ENCODE measurements around the gene ACTL10.

Gene ACTL10

GRCh38 chr20:33649201-33649681, 17.5 kb upstream of the ACTL10 start:
- no peak for DNase-seq

DNA sequence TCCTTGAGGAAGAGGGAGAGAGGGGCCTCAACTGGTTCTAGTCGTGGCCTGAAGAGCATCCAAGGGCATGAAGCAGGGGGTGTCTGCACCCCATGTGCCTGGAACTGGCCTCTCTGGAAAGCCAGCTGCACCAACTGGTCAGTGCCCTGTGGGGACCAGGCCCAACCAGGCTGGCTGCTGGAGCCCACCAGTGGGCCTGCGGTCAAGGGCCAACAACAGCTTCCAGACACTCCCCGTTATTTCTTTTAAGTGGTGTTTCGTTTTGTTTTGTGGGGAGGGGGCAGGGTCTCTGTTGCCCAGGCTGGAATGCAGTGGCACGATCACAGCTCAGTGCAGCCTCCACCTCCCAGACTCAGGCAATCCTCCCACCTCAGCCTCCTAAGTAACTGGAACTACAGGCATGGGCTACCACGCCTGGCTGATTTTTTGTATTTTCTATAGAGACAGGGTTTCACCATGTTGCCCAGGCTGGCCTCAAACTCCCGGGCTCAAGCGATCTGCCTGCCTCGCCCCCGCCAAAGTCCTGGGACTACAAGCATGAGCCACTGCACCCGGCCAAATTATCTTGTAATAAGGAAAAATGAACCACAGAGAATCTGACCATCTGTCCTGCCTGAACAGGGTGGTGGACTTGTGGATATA, 16.5 kb upstream of the ACTL10 start:
- no peak for DNase-seq

DNA sequence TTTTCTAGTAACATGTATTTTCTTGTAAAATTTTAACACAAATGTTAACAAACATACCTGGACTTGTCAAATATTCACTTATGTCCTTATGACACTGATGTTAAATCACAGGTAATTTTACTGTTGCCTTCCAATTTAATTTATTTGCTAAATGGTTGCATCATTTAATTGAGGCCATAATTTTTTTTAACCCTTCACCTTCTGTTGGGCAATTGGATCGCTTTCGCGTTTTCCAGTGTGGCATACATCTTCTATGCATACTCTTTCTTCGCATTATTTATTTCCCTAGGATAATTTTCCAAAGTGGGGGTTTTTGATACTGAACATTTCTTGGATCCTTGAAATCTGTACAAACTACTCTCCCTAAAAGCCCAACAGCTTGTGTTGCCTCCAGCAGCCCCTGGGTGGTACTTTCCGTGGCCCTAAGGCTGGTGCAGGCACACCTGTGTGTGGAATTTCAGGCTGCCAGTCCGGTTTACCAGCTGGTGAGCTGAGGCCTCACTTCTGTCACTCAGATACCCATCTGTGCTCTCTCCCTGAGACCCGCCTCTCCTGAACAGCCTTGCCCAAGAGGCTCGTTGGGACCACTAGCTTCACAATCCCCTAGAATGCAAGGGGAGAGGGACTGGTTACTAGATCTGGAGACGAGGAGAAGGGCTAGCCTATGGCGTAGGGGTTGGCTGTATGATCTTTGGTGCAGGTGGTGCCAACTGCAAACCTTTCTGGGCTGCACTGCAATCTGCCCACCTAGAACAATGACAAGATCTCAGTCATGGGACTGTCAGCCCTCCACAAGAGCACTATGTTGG, 15.8 kb upstream of the ACTL10 start:
- DNase-seq, result no peak

- DNase-seq, result no peak
Measured at GRCh38 chr20:33651562-33652048, 15.1 kb upstream of the ACTL10 start.

GRCh38 chr20:33653218-33653899, 13.4 kb upstream of the ACTL10 start:
- DNase-seq, result peak; percentile 61

- no peak for DNase-seq
Measured at GRCh38 chr20:33653900-33654596, 12.7 kb upstream of the ACTL10 start.

DNA sequence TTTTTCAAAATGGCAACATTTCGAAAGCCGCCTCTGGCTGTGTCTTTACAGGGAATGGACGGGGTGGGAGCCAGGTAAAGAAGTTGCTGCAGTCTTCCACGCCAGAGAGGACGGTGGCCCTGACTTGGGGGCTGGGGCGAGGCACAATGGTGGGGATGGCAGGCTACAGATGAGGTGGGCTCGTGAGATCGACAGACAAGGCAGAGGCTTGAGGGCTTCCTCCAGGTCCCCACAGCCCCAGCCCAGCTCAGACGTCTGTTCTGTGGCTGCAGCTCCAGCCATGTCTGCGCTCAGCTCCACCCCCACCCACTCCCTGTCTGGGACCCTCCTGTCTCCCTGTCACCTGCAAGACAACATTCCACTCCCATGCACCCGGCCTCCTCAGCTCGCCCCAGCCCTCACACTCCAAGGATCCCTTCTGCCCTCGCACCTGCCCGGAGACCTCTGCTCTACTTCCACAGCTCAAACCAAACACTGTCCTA, 12.0 kb upstream of the ACTL10 start:
- no peak for DNase-seq

DNA sequence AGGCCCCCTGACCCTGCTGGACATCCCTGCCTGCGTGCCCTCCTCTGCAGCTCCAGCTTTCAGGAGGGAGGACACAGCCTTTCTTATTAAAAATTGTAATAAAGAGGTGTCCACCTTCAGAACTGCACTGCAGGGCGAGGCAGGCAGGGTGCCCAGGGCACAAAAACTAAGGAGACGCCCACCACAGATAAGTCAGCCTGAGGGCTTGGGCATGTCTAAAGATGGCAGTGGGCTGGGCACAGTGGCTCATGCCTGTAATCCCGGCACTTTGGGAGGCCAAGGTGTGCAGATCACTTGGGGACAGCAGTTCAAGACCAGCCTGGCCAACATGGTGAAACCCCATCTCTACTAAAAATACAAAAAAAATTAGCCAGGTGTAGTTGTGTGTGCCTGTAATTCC, 11.6 kb upstream of the ACTL10 start:
- DNase-seq, result no peak

DNA sequence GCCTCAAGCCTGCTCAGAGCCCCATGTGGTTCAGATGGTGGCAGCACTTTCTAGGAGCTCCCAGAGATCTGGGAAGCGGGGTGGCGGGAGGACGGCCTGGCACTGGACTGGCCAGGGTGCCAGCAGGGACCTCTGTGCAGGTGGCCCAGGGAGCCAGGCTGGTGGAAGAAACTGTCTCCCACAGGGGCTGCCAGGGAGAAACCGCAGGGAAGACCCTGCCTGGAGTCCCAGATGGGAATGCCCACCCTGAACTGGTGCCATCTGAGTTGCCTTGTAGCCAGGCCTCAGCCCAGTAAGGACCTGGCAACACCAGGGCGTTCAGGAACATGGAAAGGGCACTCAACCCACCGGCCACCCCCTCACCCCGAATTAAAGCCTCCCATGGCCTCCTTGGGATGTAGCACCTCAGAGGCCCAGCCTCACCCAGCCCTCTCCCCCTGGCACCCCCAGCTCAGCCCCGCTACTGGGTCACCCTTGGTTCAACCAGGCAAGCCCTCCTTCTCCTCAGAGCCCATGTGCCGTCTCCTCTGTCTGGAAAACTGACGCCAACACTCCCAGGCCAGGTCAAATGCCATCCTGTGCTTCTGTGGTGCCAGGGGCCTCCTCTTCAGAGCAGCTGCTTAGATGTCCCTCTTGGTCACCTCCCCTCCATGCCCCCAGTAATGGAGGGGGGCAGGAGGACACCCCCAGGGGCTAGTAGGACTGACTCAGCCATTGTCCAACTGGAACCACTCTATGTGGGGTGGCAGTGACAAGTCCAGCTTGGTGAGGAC, 10.5 kb upstream of the ACTL10 start:
- DNase-seq, result no peak

DNA sequence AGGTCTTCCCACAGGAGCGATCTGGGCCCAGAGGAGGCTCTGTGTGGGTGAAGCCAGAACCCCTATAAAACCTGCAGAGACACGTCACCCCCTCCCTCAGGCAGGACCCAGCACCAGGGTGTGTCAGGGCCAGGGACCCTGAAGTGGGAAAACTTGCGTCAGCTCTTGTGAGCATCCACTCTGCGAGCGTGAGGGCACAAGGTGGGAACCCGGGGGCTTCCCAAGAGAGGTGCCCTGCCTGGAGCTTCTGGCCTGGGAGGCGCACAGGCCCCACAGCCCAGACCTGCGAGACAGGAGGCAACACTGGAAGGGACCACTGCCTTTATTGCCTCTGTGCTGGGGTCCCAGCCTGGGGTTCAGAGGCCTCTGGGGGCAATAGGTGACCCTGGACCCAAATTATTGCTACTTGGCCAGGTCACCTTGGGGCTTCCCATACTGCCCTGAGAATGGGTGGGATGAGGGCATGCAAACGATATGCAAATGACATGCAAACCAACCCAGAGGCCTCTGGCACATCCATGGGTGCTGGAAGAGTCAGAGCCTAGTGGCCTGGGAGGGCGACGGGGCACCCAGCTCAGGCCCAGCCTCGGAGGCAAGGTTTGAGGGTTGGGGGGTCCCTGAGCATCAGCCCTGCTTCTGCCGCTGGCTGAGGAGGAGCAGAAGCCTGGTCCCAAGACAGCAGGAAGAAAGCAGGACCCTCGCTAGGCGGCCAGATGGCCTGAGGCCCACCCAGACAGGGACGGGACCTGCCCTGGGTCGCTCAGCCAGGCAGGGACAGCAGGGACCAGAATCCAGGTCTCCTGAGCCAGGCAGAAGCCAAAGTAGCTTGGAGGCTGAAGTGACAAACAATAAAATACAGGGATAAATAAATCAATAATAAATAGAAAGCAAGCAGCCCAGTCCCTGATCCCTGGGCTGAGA, 9.7 kb upstream of the ACTL10 start:
- DNase-seq, result no peak

DNA sequence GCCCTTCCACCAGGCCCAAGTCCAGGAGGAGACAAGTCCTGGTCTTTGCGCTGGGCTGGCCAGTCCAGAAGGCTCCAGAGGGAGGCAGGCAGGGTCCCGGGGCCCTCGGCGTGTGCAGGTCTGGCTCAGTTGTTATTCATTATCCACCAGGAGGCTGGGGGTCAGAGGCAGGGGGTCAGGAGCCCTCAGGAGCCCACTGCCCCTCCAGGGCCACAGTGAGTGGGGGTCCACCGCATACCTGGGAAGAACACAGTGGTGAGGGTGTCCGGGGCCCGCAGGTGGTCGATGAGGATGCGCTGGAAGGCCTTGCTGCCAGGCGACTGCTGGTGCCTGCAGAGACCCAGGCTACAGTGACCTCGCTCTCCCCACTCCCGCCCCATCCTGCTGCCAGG, 9.0 kb upstream of the ACTL10 start:
- no peak for DNase-seq

GRCh38 chr20:33658510-33658909, 8.2 kb upstream of the ACTL10 start:
- DNase-seq, result no peak

DNA sequence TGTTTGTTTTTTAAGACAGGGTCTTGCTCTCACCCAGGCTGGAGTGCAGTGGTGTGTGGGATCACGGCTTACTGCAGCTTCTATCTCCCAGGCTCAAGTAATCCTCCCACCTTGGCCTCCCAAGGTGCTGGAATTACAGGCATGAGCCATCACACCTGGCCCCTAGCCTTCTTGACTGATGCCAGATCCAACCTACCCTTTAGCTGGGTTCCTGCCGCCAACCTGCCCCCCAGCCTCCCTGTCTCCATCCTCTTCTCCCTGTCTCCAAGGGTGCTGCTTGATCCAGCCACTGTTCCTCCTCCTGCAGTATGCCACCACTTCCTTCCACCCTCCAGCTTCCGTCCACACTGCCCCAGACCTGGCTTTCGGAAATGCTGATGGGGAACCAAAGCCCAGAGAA, 7.8 kb upstream of the ACTL10 start:
- DNase-seq, result no peak

GRCh38 chr20:33659341-33660034, 7.3 kb upstream of the ACTL10 start:
- DNase-seq, result no peak

- no peak for DNase-seq
Measured at GRCh38 chr20:33660035-33660684, 6.6 kb upstream of the ACTL10 start.

DNA sequence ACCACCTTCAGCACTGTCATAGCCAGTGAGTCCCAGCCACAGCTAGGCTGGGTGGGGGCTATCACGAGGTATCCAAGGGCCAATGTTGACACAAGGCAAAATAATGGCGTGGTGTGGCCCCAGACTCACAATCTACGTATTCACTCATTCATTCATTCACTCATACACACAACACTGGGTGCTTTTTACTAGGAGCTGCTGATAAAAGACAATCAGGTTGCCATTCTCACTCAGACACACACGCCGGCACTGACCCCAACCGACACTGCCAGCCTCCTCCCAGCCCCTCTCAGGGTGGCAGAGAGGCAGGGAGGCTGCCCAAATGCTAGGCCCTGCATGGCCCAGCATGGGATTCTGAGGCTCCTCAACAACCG, 6.1 kb upstream of the ACTL10 start:
- DNase-seq, result no peak

GRCh38 chr20:33662172-33662571, 4.6 kb upstream of the ACTL10 start, which contains the start of gene C20orf144:
C20orf144 (plus strand) TSS chr20:33662327; CDS start chr20:33662346, 19 bp downstream.
- no peak for DNase-seq

- DNase-seq, result peak; percentile 92
Measured at GRCh38 chr20:33663161-33664084, 3.3 kb upstream of the ACTL10 start.

All from CD4-positive, alpha-beta T cell treated with Interleukin-6 for 4 hours (primary cell).